K562 (cell line): ENCODE results near the gene USB1. TPM values are rescaled to one million over a fixed set of nuclear protein-coding genes. Genes with fewer than 3 reads are reported as not detected.
A peak's percentile ranks its signal among the peaks of the same experiment; 100 is the strongest.

ENCODE experiments used
- ATAC-seq: fragments of 200-7000 bp; cut with Tn5 transposase; 3 replicates; pipeline ENCODE4 v1.9.1; 2020; ENCODE audit warnings: moderate library complexity
- BruUV-seq: library from RNA; stranded (reverse); fragments of 400-500 nt; replicated peaks from 2 replicates; lab custom pipeline; 2021; lab: Mats Ljungman, UMichigan
- CTCF ChIA-PET: fragments of 300-600 bp; formaldehyde crosslinking; extraction: SDS; loops from one replicate; lab custom pipeline; 2021; ENCODE audit warnings: low intra/inter-chr PET ratio; lab: Yijun Ruan, JAX
- POLR2A ChIA-PET: fragments of 300-600, 350-650 bp; sonication (Branson Sonifier 250); formaldehyde crosslinking; extraction: SDS; loops from one replicate; lab custom pipeline; 2021; ENCODE audit warnings: antibody characterized with exemption, inconsistent platforms; lab: Yijun Ruan, JAX
- DNase-seq, 4 experiments: peaks; one replicate each; pipeline versions ENCODE4 v3.0.0 to v3.0.0-alpha.2; 2011 to 2018; ENCODE audit warnings: low spot score in 3 of 4, mixed read lengths in 3 of 4; ENCODE audit errors: extremely low read depth in 1 of 4
- FAIRE-seq: peaks from 2 replicates; lab custom pipeline; 2011; peaks lifted over from hg19 to GRCh38; lab: Jason Lieb, UNC
- H2AFZ ChIP-seq: 2 replicates; pipeline ENCODE4 v1.6.0; 2011; ENCODE audit warnings: low read depth, low read length, control low read depth, inconsistent platforms
- H3K27ac ChIP-seq: fragments of 200-600 bp; 3 replicates; pipeline ENCODE4 v1.8.0; 2011; ENCODE audit warnings: low read depth, mild to moderate bottlenecking, control low read depth, inconsistent platforms, low read length, moderate library complexity, mixed read lengths; ENCODE audit errors: extremely low read depth
- H3K27me3 ChIP-seq, 2 experiments: fragments of 300-600 bp in 1 of 2; 2 replicates in 1 of 2; 3 replicates in 1 of 2; pipeline versions ENCODE4 v1.6.0 to v1.8.0; 2011; ENCODE audit warnings: inconsistent platforms in 2 of 2, low read length in 2 of 2, mild to moderate bottlenecking in 1 of 2, mixed read lengths in 1 of 2, moderate library complexity in 1 of 2; ENCODE audit not compliant: control insufficient read depth in 2 of 2, insufficient read depth in 2 of 2
- H3K36me3 ChIP-seq: fragments of 300-600 bp; 3 replicates; pipeline ENCODE4 v1.8.0; 2011; ENCODE audit warnings: mild to moderate bottlenecking, low read length, inconsistent platforms; ENCODE audit not compliant: control insufficient read depth, insufficient read depth
- H3K4me1 ChIP-seq, 2 experiments: fragments of 200-600 bp in 1 of 2; replicated peaks in 1 of 2; 2 replicates in 1 of 2; 3 replicates in 1 of 2; pipeline versions ENCODE4 v1.5.1 to v1.8.0; 2011; ENCODE audit warnings: inconsistent platforms in 2 of 2, low read length in 2 of 2, mild to moderate bottlenecking in 1 of 2, mixed read lengths in 1 of 2, moderate library complexity in 1 of 2; ENCODE audit not compliant: control insufficient read depth in 2 of 2, insufficient read depth in 2 of 2
- H3K4me2 ChIP-seq: 2 replicates; pipeline ENCODE4 v1.6.1; 2011; ENCODE audit warnings: low read length, control low read depth, inconsistent platforms, mixed read lengths; ENCODE audit not compliant: insufficient read depth
- H3K4me3 ChIP-seq: fragments of 200-600 bp; sonication (generic), shearing (Covaris generic); 2 replicates; pipeline ENCODE4 v1.5.1; 2016; ENCODE audit warnings: control low read depth, inconsistent platforms
- H3K79me2 ChIP-seq: fragments of 200-600 bp; 3 replicates; pipeline ENCODE4 v1.8.0; 2011; ENCODE audit warnings: low read length, inconsistent platforms; ENCODE audit not compliant: control insufficient read depth, insufficient read depth
- H3K9ac ChIP-seq, 2 experiments: 2 replicates each; pipeline versions ENCODE4 v1.6.0 to v1.6.1; 2011; ENCODE audit warnings: low read depth in 2 of 2, low read length in 2 of 2, control low read depth in 1 of 2, inconsistent platforms in 1 of 2, mild to moderate bottlenecking in 1 of 2, mixed read lengths in 1 of 2; ENCODE audit not compliant: insufficient read depth in 1 of 2
- H3K9me1 ChIP-seq: one replicate; pipeline ENCODE4 v1.6.0; 2011; ENCODE audit warnings: inconsistent platforms, mild to moderate bottlenecking, low read length, moderate library complexity; ENCODE audit not compliant: control insufficient read depth, insufficient read depth
- H3K9me3 ChIP-seq: replicated peaks from 2 replicates; pipeline ENCODE4 v1.5.1; 2011; ENCODE audit warnings: low read depth, low read length, inconsistent platforms; ENCODE audit not compliant: control insufficient read depth, insufficient read depth
- H4K20me1 ChIP-seq: replicated peaks from 2 replicates; pipeline ENCODE4 v1.6.1; 2011; ENCODE audit warnings: low read length, inconsistent platforms, mixed read lengths; ENCODE audit not compliant: control insufficient read depth, insufficient read depth
- ADNP ChIP-seq: fragments of 200-800 bp; sonication (Bioruptor generic); IDR thresholded peaks from 2 replicates; pipeline ENCODE4 v1.6.1; 2016; ENCODE audit warnings: missing genetic modification characterization, missing compliant biosample characterization
- BCOR ChIP-seq: fragments of 450-650 bp; IDR thresholded peaks from 2 replicates; pipeline ENCODE4 v1.6.1; 2016
- EP400 ChIP-seq: fragments of 450-650 bp; IDR thresholded peaks from 2 replicates; pipeline ENCODE4 v1.6.1; 2017; ENCODE audit warnings: antibody characterized with exemption, mild to moderate bottlenecking, moderate library complexity
- KDM1A ChIP-seq, 2 experiments: fragments of 450-650 bp; IDR thresholded peaks; 2 replicates each; pipeline ENCODE4 v1.6.1; 2016; ENCODE audit warnings: mild to moderate bottlenecking in 2 of 2
- RBM25 ChIP-seq: fragments of 200-400 bp; formaldehyde crosslinking; IDR thresholded peaks from 2 replicates; pipeline ENCODE4 v1.6.1; 2018; ENCODE audit warnings: low read length, low read depth, moderate library complexity; ENCODE audit not compliant: severe bottlenecking
- RCOR1 ChIP-seq, 2 experiments: IDR thresholded peaks; 2 replicates each; pipeline ENCODE4 v1.6.1; 2012; ENCODE audit warnings: low read depth in 2 of 2, low read length in 2 of 2, borderline replicate concordance in 1 of 2, improper control_type of control experiment in 1 of 2
- ZC3H8 ChIP-seq: fragments of 450-650 bp; IDR thresholded peaks from 2 replicates; pipeline ENCODE4 v1.6.1; 2017
- ZNF778 ChIP-seq: fragments of 450-650 bp; formaldehyde crosslinking; IDR thresholded peaks from 2 replicates; pipeline ENCODE4 v1.4.0; 2020; ENCODE audit warnings: mild to moderate bottlenecking, moderate library complexity
- WGBS: fragments of 100-300 bp; shearing (Covaris generic); methylation state at CpG from one replicate; pipeline ENCODE4 v1.1.6; 2016; ENCODE audit warnings: low coverage, mixed read lengths; ENCODE audit not compliant: insufficient coverage; ENCODE audit errors: missing lambda C conversion rate; 5-methylcytosine and 5-hydroxymethylcytosine counted together
- in situ Hi-C: fragments of 300-500 bp; cut with MboI; formaldehyde crosslinking; loops from 4 replicates; pipeline ENCODE4 v1.15.0; 2018; ENCODE audit warnings: inconsistent platforms, mixed read lengths
- intact Hi-C: fragments of 100-400 bp; cut with micrococcal nuclease; formaldehyde crosslinking; loops from 2 replicates; pipeline ENCODE4 v1.14.2; 2022
- polyA plus RNA-seq, 8 experiments: library from polyadenylated mRNA; depleted of rRNA in 4 of 8; stranded (reverse) in 5 of 8; unstranded in 3 of 8; fragments of >200 nt; fragmentation: Nextera tagmentation in 2 of 8; fragmentation: Illumina TruSeq in 1 of 8; extraction: Ambion mirVana in 2 of 8; extraction: Trizol in 1 of 8; gene quantifications; 2 replicates each; pipeline versions ENCODE4 v1.2.1 to v1.2.3, GENCODE V29; 2011 to 2014; ENCODE audit warnings: inconsistent platforms in 1 of 8, missing spikeins in 1 of 8
- total RNA-seq, 7 experiments: library from RNA; depleted of rRNA in 6 of 7; stranded (reverse); fragments of >200 nt in 6 of 7; fragmentation: Illumina TruSeq in 2 of 7; extraction: Trizol in 2 of 7; gene quantifications; 2 replicates each; pipeline versions ENCODE4 v1.2.1 to v1.2.3, GENCODE V29; 2011 to 2021; ENCODE audit warnings: low replicate concordance in 1 of 7

The USB1 gene
- total and polyA plus RNA-seq, 9 of the 15 experiments (the other 6 are each of a cell fraction or from before 2014, with no cell fraction given): 11.6 to 73.6 (median 19.4) TPM

DNA sequence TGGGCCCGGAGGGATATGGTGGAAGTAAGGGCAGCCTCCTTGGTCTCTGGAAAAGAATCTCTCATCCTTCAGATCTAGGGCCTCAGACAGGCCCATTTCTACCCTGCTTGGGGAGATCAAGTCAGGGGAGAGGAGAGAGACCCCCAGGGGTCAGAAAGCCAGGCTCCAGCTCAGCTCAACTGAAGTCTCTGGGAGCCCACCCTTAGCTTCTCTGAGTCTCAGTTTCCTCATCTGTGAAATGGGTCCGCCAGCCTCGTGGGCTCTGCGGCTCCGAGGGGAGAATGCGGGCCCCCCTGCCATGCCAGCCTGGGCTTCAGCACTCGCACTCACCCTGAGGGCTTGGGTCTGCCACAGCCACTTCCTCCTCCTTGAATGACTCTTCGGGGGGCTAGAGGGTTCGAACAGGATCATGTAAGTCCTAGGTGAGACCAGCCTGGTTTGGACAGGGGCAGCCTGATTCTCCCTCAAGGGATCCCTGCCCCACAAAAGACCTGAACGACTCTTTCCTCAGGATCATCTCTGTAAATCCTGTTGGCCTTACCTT, 37.0 kb upstream of the USB1 start:
- H3K4me1 ChIP-seq: peaks cover 0 to 12% of the 10 kb centered on the region in 2 experiments; a peak in 3 of 5 replicates
- no peaks in the 10 kb centered on the region for H3K36me3 ChIP-seq
- no TSS peak for BruUV-seq
- no peaks in the 10 kb centered on the region for H3K79me2 ChIP-seq
- WGBS: 13% methylated on average over 8 of the region's 10 CpGs
- DNase-seq (no peak), ATAC-seq (no peak), FAIRE-seq (no peak)
- in situ Hi-C loops (no loop called here), intact Hi-C loops (no loop called here)
- H3K9me1 ChIP-seq: no peaks in the 10 kb centered on the region
- no peaks in the 10 kb centered on the region for H4K20me1 ChIP-seq
- H3K4me3 ChIP-seq: no peak overlapping the region
- CTCF ChIA-PET: interaction anchor here (0.6 kb wide), 1 partner anchor 156 kb away, joined by 3 read pairs; no protein-coding TSS in a partner anchor
- no peak overlapping the region for H2AFZ ChIP-seq
- no peaks in the 10 kb centered on the region; a peak in 1 of 5 replicates for H3K27me3 ChIP-seq
- no peak overlapping the region for H3K4me2 ChIP-seq
- POLR2A ChIA-PET: no interaction called here
- TF ChIP-seq KDM1A (IDR thresholded peaks at IDR 0.05): peak in 1 of 2 experiments; percentile 31; a peak in 1 of 4 replicates
- no peak for TF ChIP-seq ZNF778 (CRISPR knock-in tag)
- TF ChIP-seq BCOR: 0 out of 2 replicates have a peak, but pooled peaks have one; percentile 66
- TF ChIP-seq ADNP (tag): 0 out of 2 replicates have a peak, but pooled peaks have one; percentile 68
- no peak for TF ChIP-seq EP400
- no peak for TF ChIP-seq ZC3H8
- 0 out of 4 replicates have a peak, but pooled peaks of 1 of the 2 experiments have one; percentile 13 for TF ChIP-seq RCOR1 (IDR thresholded peaks at IDR 0.05; ENCODE audit: borderline replicate concordance in 1 of 2, low read depth in 2 of 2, low read length in 2 of 2)
- TF ChIP-seq RBM25: peak; percentile 86
- H3K27ac ChIP-seq: no peak overlapping the region
- no peak overlapping the region for H3K9ac ChIP-seq
- H3K9me3 ChIP-seq: no peaks in the 10 kb centered on the region; the same call in 1 of the 2 replicates
